Measurements from ENCODE around the gene RIBC2. TPM values are rescaled to one million over a fixed set of nuclear protein-coding genes. Genes with fewer than 3 reads are reported as not detected.

Gene RIBC2
- total and polyA plus RNA-seq, 2 donors from 2014 or later = 1.0 TPM; not detected in 1

DNA sequence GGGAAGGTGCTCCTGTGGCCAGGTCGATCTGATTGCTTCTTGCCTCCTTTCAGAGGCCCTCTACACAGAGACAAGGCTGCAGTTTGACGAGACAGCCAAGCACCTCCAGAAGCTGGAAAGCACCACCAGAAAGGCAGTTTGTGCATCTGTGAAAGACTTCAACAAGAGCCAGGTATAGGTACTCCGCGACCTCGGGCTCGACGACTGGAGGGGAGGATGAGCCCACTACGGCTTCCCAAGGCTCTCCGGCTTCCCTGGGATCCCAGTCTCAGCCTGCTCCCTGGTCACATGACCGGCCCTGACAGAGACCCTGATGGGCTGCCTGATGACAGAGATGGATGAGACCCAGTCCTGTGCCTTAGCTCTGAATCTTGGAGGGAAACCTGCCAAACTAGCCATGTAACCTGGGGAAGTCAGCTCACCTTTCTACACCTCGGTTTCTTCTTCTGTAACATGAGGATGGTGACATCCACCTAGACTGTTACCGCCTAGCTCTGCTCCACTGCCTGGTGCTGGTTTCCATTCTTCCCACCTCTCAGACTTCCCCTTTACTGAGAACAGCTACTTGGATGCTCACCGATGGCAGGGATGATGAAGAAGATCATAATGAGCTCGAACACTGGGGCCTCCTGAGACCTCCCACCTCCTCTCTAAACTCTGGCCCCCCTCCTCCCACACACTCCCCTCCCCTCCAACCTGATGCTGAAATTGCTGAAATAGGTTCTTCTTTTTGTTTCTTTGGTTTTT is 8.9 kb downstream of the RIBC2 start:
- intact Hi-C loops (cut with DNase I) = no loop called here
- H3K4me3 ChIP-seq (ENCODE audit: low read length in 3 of 3) = no peak overlapping the region
- H3K9ac ChIP-seq (ENCODE audit: low read length in 3 of 3) = no peak overlapping the region
- peaks cover 0 to 3% (median 0%) of the 10 kb centered on the region in 3 donors for H3K9me3 ChIP-seq (ENCODE audit: control insufficient read depth in 2 of 3, insufficient read depth in 1 of 3, low read length in 3 of 3)
- DNase-seq (no peak), FAIRE-seq (no peak)
- no peaks in the 10 kb centered on the region for H3K36me3 ChIP-seq (ENCODE audit: control insufficient read depth in 2 of 3, insufficient read depth in 3 of 3, low read length in 3 of 3)
- H3K4me1 ChIP-seq (ENCODE audit: control insufficient read depth in 2 of 3, insufficient read depth in 2 of 3, low read depth in 1 of 3, low read length in 3 of 3) = no peaks in the 10 kb centered on the region
- H3K27ac ChIP-seq (ENCODE audit: low read depth in 2 of 2, low read length in 2 of 2) = no peak overlapping the region
- no peaks in the 10 kb centered on the region for H3K27me3 ChIP-seq (ENCODE audit: control insufficient read depth, insufficient read depth, low read length)
- TF ChIP-seq CTCF (IDR thresholded peaks at IDR 0.05; ENCODE audit: borderline replicate concordance, extremely low read depth, insufficient read depth) = no peak

GRCh38 chr22:45423524-45423923 is 10.0 kb downstream of the RIBC2 start:
- H3K27ac ChIP-seq (ENCODE audit: low read depth in 2 of 2, low read length in 2 of 2) = no peak overlapping the region
- intact Hi-C loops (cut with DNase I) = no loop called here
- no peak for FAIRE-seq
- H3K9ac ChIP-seq (ENCODE audit: low read length in 3 of 3) = no peak overlapping the region
- H3K27me3 ChIP-seq (ENCODE audit: control insufficient read depth, insufficient read depth, low read length) = no peaks in the 10 kb centered on the region
- peaks cover 0 to 3% (median 0%) of the 10 kb centered on the region in 3 donors for H3K9me3 ChIP-seq (ENCODE audit: control insufficient read depth in 2 of 3, insufficient read depth in 1 of 3, low read length in 3 of 3)
- H3K36me3 ChIP-seq (ENCODE audit: control insufficient read depth in 2 of 3, insufficient read depth in 3 of 3, low read length in 3 of 3) = no peaks in the 10 kb centered on the region
- no peaks in the 10 kb centered on the region for H3K4me1 ChIP-seq (ENCODE audit: control insufficient read depth in 2 of 3, insufficient read depth in 2 of 3, low read depth in 1 of 3, low read length in 3 of 3)
- TF ChIP-seq CTCF (IDR thresholded peaks at IDR 0.05; ENCODE audit: borderline replicate concordance, extremely low read depth, insufficient read depth) = no peak
- DNase-seq = peak in 1 of 5 donors; percentile 12
- H3K4me3 ChIP-seq (ENCODE audit: low read length in 3 of 3) = no peak overlapping the region

DNA sequence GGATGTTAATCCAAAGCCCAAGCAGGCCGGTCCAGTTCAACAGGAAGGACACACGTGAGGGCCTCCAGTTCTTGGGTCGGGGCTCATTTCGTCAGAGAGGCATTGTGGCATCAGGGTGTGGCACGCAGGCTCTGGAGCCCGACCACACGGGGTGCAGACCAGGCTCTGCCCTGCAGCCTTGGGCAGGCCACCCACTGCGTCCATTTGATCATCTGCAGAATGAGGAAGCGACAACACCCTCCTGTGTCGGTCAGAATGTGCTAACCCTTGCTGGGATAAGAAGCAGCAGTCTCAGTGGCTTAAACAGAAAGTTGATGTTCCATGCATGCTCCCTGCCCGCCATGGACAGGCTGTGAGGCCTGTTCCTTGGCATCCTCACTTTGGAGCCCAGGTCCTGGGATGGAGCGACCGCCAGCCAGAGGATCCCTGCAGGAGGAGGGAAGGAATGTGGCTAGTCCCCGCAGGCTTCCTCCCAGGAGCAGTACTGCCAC is 10.8 kb downstream of the RIBC2 start:
- H3K4me3 ChIP-seq (ENCODE audit: low read length in 3 of 3) = no peak overlapping the region
- H3K27me3 ChIP-seq (ENCODE audit: control insufficient read depth, insufficient read depth, low read length) = no peaks in the 10 kb centered on the region
- H3K9me3 ChIP-seq (ENCODE audit: control insufficient read depth in 2 of 3, insufficient read depth in 1 of 3, low read length in 3 of 3) = peaks cover 0 to 3% (median 0%) of the 10 kb centered on the region in 3 donors
- no peak for TF ChIP-seq CTCF (IDR thresholded peaks at IDR 0.05; ENCODE audit: borderline replicate concordance, extremely low read depth, insufficient read depth)
- intact Hi-C loops (cut with DNase I) = no loop called here
- no peak overlapping the region for H3K9ac ChIP-seq (ENCODE audit: low read length in 3 of 3)
- FAIRE-seq (no peak), DNase-seq (peak in 1 of 5 donors; percentile 67)
- H3K4me1 ChIP-seq (ENCODE audit: control insufficient read depth in 2 of 3, insufficient read depth in 2 of 3, low read depth in 1 of 3, low read length in 3 of 3) = no peaks in the 10 kb centered on the region
- H3K36me3 ChIP-seq (ENCODE audit: control insufficient read depth in 2 of 3, insufficient read depth in 3 of 3, low read length in 3 of 3) = no peaks in the 10 kb centered on the region
- H3K27ac ChIP-seq (ENCODE audit: low read depth in 2 of 2, low read length in 2 of 2) = no peak overlapping the region

Data from kidney (tissue), 14 donors.